A549 (cell line): ENCODE data around the gene MPC1. TPM values are rescaled to one million over a fixed set of nuclear protein-coding genes. Genes with fewer than 3 reads are reported as not detected.

ENCODE experiments used
- ATAC-seq, 2 experiments: fragments of 200-7000 bp in 1 of 2; fragments of >200 bp in 1 of 2; cut with Nextera tagmentation in 1 of 2; cut with Tn5 transposase in 1 of 2; 3 replicates each; pipeline versions ENCODE4 v1.8.0 to v1.9.1; 2018 to 2020; ENCODE audit warnings: mild to moderate bottlenecking in 1 of 2, moderate library complexity in 1 of 2
- CTCF ChIA-PET: fragments of 300-600 bp; sonication (Branson Sonifier 250); formaldehyde crosslinking; extraction: SDS; loops from one replicate; lab custom pipeline; 2021; ENCODE audit warnings: antibody characterized with exemption, inconsistent platforms; lab: Yijun Ruan, JAX
- POLR2A ChIA-PET: fragments of 350-600 bp; formaldehyde crosslinking; extraction: SDS; loops from one replicate; lab custom pipeline; 2021; ENCODE audit warnings: antibody characterized with exemption, inconsistent platforms; lab: Yijun Ruan, JAX
- DNase-seq, 2 experiments: peaks; one replicate each; pipeline versions ENCODE4 v3.0.0 to v3.0.0-alpha.2; 2011 to 2016; ENCODE audit warnings: low read depth in 1 of 2, low spot score in 1 of 2
- FAIRE-seq: peaks from 2 replicates; lab custom pipeline; 2011; peaks lifted over from hg19 to GRCh38; lab: Jason Lieb, UNC
- H3K27ac ChIP-seq, 2 experiments: fragments of >200 bp; sonication (Bioruptor Twin); formaldehyde crosslinking; 3 replicates each; pipeline ENCODE4 v1.5.1; 2016 to 2017
- H3K4me1 ChIP-seq: fragments of >200 bp; sonication (Bioruptor Twin); formaldehyde crosslinking; 3 replicates; pipeline ENCODE4 v1.6.1; 2016
- H3K4me2 ChIP-seq: fragments of >200 bp; sonication (Bioruptor Twin); formaldehyde crosslinking; 3 replicates; pipeline ENCODE4 v1.6.1; 2016
- H3K4me3 ChIP-seq: fragments of >200 bp; sonication (Bioruptor Twin); formaldehyde crosslinking; 3 replicates; pipeline ENCODE4 v1.5.1; 2016
- H3K9me3 ChIP-seq: fragments of >200 bp; sonication (Bioruptor Twin); formaldehyde crosslinking; 3 replicates; pipeline ENCODE4 v1.6.1; 2016
- ATOH8 ChIP-seq: fragments of 250-450 bp; sonication (Bioruptor Pico); IDR thresholded peaks from 2 replicates; pipeline ENCODE4 v1.5.0; 2020; ENCODE audit warnings: low read depth, mild to moderate bottlenecking, moderate library complexity
- BCL3 ChIP-seq: fragments of >200 bp; sonication (Bioruptor Twin); formaldehyde crosslinking; IDR thresholded peaks from 3 replicates; pipeline ENCODE4 v1.6.1; 2016
- BHLHE40 ChIP-seq: IDR thresholded peaks from 2 replicates; pipeline ENCODE4 v1.6.1; 2012; ENCODE audit warnings: low read depth, low read length, inconsistent platforms
- CTCF ChIP-seq: fragments of >200 bp; sonication (Bioruptor Twin); formaldehyde crosslinking; IDR thresholded peaks from 3 replicates; pipeline ENCODE4 v1.5.1; 2016
- EHF ChIP-seq: fragments of 250-450 bp; sonication (Bioruptor Pico); IDR thresholded peaks from 2 replicates; pipeline ENCODE4 v1.5.0; 2020; ENCODE audit warnings: mild to moderate bottlenecking
- ELK1 ChIP-seq: fragments of 150-350 bp; IDR thresholded peaks from 2 replicates; pipeline ENCODE4 v1.6.1; 2014; ENCODE audit warnings: low read depth, mild to moderate bottlenecking, low read length
- EP300 ChIP-seq, 2 experiments: fragments of >200 bp; sonication (Bioruptor Twin); formaldehyde crosslinking; IDR thresholded peaks; 2 replicates in 1 of 2; 3 replicates in 1 of 2; pipeline ENCODE4 v1.6.1; 2016 to 2017
- ESRRA ChIP-seq: fragments of 150-350 bp; IDR thresholded peaks from 2 replicates; pipeline ENCODE4 v1.6.1; 2014; ENCODE audit warnings: mild to moderate bottlenecking, low read length, borderline replicate concordance
- HDAC2 ChIP-seq: fragments of 200-600 bp; sonication (generic); IDR thresholded peaks from 2 replicates; pipeline ENCODE4 v1.6.1; 2016
- HMGXB4 ChIP-seq: fragments of 250-450 bp; sonication (Bioruptor Pico); IDR thresholded peaks from 2 replicates; pipeline ENCODE4 v1.5.0; 2021; ENCODE audit warnings: mild to moderate bottlenecking, moderate library complexity, borderline replicate concordance
- HOXB13 ChIP-seq: fragments of 250-450 bp; sonication (Bioruptor Pico); IDR thresholded peaks from 2 replicates; pipeline ENCODE4 v1.5.0; 2020; ENCODE audit warnings: low read depth, mild to moderate bottlenecking, moderate library complexity
- JUN ChIP-seq, 2 experiments: fragments of >200 bp; sonication (Bioruptor Twin); formaldehyde crosslinking; IDR thresholded peaks; 2 replicates in 1 of 2; 3 replicates in 1 of 2; pipeline ENCODE4 v1.6.1; 2016 to 2017
- KDM1A ChIP-seq: fragments of 200-600 bp; sonication (generic); IDR thresholded peaks from 2 replicates; pipeline ENCODE4 v1.6.1; 2016; ENCODE audit warnings: low read depth, mild to moderate bottlenecking
- MAFK ChIP-seq: fragments of 450-650 bp; IDR thresholded peaks from 2 replicates; pipeline ENCODE4 v1.6.1; 2014; ENCODE audit not compliant: partially characterized antibody
- NR3C1 ChIP-seq: fragments of >200 bp; sonication (Bioruptor Twin); formaldehyde crosslinking; IDR thresholded peaks from 3 replicates; pipeline ENCODE4 v1.6.1; 2017
- PHF8 ChIP-seq: fragments of 200-600 bp; sonication (generic); IDR thresholded peaks from 2 replicates; pipeline ENCODE4 v1.6.1; 2016; ENCODE audit warnings: low read depth, mild to moderate bottlenecking, antibody characterized with exemption, moderate library complexity, borderline replicate concordance
- POLR2AphosphoS2 ChIP-seq: conservative IDR thresholded peaks from 2 replicates; pipeline ENCODE4 v1.6.1; 2012; ENCODE audit warnings: low read length, improper control_type of control experiment, inconsistent platforms
- RCOR1 ChIP-seq: fragments of 150-350 bp; IDR thresholded peaks from 2 replicates; pipeline ENCODE4 v1.6.1; 2014; ENCODE audit warnings: antibody characterized with exemption, low read length, low read depth
- REST ChIP-seq: fragments of 200-600 bp; sonication (generic); IDR thresholded peaks from 2 replicates; pipeline ENCODE4 v1.6.1; 2016; ENCODE audit warnings: antibody characterized with exemption, mild to moderate bottlenecking, moderate library complexity
- RNF2 ChIP-seq: fragments of 200-600 bp; sonication (generic); IDR thresholded peaks from 2 replicates; pipeline ENCODE4 v1.6.1; 2016; ENCODE audit warnings: low read depth, mild to moderate bottlenecking, antibody characterized with exemption, moderate library complexity, borderline replicate concordance
- ZFP36 ChIP-seq: fragments of 450-650 bp; IDR thresholded peaks from 2 replicates; pipeline ENCODE4 v1.6.1; 2014; ENCODE audit warnings: borderline replicate concordance; ENCODE audit not compliant: partially characterized antibody
- WGBS: methylation state at CpG from one replicate; pipeline ENCODE4 v1.1.6; 2017; ENCODE audit errors: missing lambda C conversion rate; 5-methylcytosine and 5-hydroxymethylcytosine counted together
- polyA plus RNA-seq, 4 experiments: library from polyadenylated mRNA; depleted of rRNA in 3 of 4; stranded (reverse); fragments of >200 nt; fragmentation: RNase III in 1 of 4; extraction: RNeasy Plus Mini Kit Qiagen cat#74134 plus additional on column Dnase treatment in 1 of 4; gene quantifications; 2 replicates in 3 of 4; 3 replicates in 1 of 4; pipeline ENCODE4 v1.2.3, GENCODE V29; 2011 to 2017

The MPC1 gene
- polyA plus RNA-seq, 2 of the 4 experiments (the other 2 are of a cell fraction) = 4.4 to 7.7 TPM

GRCh38 chr6:166330612-166331011 is 52.1 kb downstream of the MPC1 start:
- ChIA-PET POLR2A (no interaction called here), CTCF (interaction anchor here (0.6 kb wide), 1 partner anchor 833 kb away, joined by 3 read pairs; no protein-coding TSS in a partner anchor)
- Histone ChIP-seq H3K4me1 (no peaks in the 10 kb centered on the region; the same call in 2 of the 3 replicates), H3K4me3 (no peak overlapping the region), H3K27ac (no peak overlapping the region), H3K4me2 (no peak overlapping the region), H3K9me3 (no peaks in the 10 kb centered on the region)
- no peak for TF ChIP-seq NR3C1
- no peak for TF ChIP-seq PHF8
- no peak for TF ChIP-seq POLR2AphosphoS2
- no peak for TF ChIP-seq BHLHE40
- DNase-seq = peak in 1 of 2 experiments; percentile 12
- peak; percentile 56 to 75; a peak in 4 of 6 replicates for ATAC-seq
- FAIRE-seq = no peak
- 59% methylated on average over 10 of the region's 11 CpGs for WGBS

GRCh38 chr6:166325383-166326042 is 57.2 kb downstream of the MPC1 start:
- no peaks in the 10 kb centered on the region for H3K4me1 ChIP-seq
- TF ChIP-seq RCOR1 (no peak), ZFP36 (no peak), BCL3 (no peak), HDAC2 (no peak), REST (no peak), EP300 (IDR thresholded peaks at IDR 0.05) (no peak), CTCF (no peak), NR3C1 (no peak)

GRCh38 chr6:166323395-166323794 is 59.3 kb downstream of the MPC1 start:
- ATAC-seq = no peak
- Histone ChIP-seq H3K9me3 (no peaks in the 10 kb centered on the region), H3K27ac (no peak overlapping the region), H3K4me2 (no peak overlapping the region), H3K4me1 (no peaks in the 10 kb centered on the region), H3K4me3 (no peak overlapping the region)
- no peak for DNase-seq
- FAIRE-seq = no peak
- 93% methylated on average over 5 of the region's 5 CpGs for WGBS
- ChIA-PET CTCF (interaction anchor here (2.5 kb wide), 1 partner anchor 10 kb away, joined by 19 read pairs; no protein-coding TSS in a partner anchor), POLR2A (no interaction called here)
- TF ChIP-seq HDAC2 (no peak), RNF2 (no peak), JUN (IDR thresholded peaks at IDR 0.05) (no peak), ELK1 (no peak), ATOH8 (CRISPR knock-in tag) (no peak), EHF (no peak), KDM1A (no peak), HMGXB4 (no peak), HOXB13 (CRISPR knock-in tag) (no peak), PHF8 (no peak), MAFK (no peak), ESRRA (no peak)

More at GRCh38 chr6:166325383-166326042, 57.2 kb downstream of the MPC1 start:
- ATAC-seq = no peak
- H3K4me3 ChIP-seq = no peak overlapping the region
- FAIRE-seq = no peak
- CTCF ChIA-PET = no interaction called here
- DNase-seq = no peak
- H3K27ac ChIP-seq = no peak overlapping the region
- 87% methylated on average over 3 of the region's 6 CpGs for WGBS
- H3K9me3 ChIP-seq = no peaks in the 10 kb centered on the region
- no peak overlapping the region for H3K4me2 ChIP-seq
- POLR2A ChIA-PET = no interaction called here
